ENCODE results near the gene RAB31.

RAB31 gene

DNA sequence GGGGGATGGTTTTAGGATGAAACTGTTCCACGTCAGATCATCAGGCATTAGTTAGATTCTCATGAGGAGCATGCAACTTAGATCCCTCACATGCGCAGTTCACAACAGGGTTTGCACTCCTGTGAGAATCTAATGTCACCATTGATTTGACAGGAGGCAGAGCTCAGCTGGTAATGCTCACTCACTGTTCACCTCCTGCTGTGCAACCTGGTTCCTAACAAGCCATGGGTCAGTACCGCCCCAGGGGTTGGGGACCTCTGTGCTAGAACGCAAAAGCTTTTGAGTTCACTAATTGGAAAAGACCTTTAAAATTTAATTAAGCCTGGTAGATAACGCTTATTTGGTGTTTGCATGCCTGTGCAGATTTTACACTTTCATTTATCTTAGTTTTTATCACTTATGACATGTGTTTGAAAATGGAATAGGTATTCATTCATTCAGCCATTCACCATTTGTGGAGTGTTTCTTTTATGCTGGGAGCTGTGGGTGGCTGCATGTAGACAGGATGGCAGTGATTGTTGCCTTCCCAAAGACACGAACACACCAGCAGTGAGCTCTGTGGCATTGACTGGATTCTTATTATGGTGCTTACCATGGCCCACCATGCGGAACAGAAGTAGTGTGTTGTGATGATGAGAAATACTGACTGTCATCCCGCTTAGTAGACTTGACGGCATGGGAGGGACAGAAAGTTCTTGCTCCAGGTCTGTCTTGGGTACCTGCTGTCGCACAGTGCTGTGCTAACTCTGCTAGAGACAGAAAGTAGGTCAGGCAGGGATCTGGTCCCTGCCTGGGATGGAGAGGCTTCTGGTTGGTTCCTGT, 6.4 kb downstream of the RAB31 start:
- no peak for DNase-seq

DNA sequence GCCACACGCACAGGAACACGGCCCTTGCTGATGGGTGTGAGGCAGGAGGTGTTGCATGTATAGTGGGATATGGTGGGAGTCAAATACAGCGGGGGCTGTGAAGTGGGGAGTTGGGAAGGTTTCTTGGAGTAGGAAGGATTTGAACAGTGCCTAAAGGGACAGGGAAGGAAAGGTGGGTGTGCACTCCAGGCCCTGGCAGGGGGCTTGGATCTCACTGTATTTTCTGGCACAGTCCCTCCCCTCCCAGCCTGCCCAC, 6.9 kb downstream of the RAB31 start:
- DNase-seq = no peak

DNA sequence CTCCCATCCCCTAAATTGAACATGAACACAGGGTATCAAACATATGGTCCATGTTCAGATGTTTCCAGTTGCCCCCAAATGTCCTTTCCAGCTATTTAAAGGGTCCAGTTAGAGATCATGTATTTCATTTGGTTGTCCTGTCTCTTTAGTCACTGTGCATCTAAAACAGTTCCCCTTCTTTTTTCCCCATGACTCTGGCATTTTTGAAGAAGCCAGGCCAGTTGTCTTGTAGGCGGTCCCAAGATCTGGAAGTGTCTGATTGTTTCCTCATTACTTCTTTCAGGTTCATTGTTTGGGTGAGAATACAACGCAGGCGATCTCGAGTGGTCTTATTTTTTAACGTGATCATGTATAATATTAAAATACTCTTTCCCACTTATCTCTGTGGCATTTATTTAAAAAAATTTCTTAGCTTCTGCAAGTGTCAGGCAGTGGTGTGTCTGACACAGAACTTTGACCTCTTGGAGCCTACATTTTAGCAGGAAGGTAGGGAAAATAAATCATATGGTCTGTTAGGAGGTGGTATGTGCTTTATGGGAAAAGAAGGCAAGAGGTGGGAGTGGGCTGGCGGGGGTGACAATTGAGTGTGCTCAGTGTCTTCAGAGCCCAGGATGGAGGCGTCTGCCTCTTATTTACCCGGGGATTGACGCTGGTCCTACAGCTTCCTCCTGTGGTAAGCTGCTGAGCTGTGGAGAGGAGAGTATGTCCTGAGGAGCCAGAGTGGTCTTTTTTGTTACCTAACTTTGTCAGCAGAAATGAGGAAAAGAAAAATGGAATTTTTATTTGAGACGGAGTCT, 8.1 kb downstream of the RAB31 start:
- DNase-seq = no peak

DNA sequence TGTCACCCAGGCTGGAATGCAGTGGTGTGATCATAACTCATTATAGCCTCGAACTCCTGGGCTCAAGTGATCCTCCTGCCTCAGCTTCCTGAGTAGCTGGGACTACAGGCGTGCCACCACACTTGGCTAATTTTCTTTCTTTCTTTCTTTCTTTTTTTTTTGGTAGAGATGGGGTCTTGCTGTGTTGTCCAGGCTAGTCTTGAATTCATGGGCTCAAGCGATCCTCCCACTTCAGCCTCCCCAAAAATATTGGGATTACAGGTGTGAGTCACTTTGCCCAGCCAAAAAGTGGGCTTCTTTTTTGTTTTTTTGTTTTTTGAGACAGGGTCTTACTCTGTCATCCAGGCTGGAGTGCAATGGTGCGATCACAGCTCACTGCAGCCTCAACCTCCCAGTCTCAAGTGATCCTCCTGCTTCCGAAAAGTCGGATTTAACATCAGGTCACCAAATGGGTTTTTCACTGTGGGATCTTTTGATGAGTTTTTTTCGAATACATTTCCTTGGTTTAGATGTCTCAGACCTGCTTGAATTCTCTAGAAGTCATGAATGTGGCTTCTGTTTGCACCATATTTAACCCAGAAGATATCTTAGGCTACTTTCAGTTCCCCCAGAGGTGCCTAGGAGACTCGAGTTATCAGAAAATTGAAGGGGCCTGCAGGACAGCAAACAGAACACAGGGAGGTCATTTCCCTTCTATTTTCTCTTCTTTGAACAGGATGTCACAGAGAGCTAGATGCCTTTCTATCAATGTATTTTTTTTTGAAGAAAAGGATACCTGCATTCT, 8.9 kb downstream of the RAB31 start:
- DNase-seq = no peak

DNA sequence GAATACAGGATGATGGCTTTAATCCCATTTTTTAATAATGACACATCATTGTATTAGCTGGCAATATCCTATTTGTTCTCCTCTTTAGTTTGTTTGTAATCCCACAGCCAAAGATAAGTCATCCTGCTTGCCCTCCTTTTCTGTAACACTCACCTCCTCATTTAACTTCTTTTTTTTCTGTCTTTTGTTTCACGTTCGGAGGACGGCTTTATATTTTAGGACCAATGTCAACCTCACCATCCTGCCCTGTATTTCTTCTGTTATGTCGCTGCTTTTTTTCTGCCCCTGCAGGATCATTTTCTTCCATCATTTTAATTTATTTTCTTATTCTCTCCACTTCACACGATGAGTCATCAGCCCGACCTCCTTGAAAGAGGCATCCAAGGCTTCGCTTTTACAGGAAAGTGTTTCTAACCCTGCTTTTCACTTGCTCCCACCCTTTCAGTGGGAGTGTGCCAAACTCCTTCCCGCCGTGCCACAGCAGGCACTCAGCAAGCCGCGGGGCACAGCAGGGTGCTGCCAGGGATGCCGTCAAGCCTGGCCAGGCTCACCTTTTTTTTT, 11.4 kb downstream of the RAB31 start:
- DNase-seq = no peak

DNA sequence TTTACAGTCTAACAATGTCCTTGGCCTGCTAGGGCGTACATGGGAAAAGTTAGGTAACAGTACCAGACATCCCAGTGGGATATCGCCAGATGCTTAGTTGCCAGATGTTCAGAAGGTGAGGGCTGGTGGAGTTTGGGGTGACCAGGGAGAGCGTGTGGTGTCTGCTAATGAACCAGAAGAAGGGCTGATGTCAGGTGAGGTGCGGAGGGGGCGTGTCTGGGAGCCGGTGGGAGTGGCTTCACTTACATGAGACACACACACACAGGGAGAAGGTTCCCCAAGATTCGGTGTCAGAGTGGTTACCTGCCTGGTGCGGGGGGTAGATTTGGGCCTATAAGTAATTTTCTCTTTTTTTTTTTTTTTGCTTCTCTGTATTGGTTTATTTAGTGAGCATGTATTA, 12.2 kb downstream of the RAB31 start:
- no peak for DNase-seq

DNA sequence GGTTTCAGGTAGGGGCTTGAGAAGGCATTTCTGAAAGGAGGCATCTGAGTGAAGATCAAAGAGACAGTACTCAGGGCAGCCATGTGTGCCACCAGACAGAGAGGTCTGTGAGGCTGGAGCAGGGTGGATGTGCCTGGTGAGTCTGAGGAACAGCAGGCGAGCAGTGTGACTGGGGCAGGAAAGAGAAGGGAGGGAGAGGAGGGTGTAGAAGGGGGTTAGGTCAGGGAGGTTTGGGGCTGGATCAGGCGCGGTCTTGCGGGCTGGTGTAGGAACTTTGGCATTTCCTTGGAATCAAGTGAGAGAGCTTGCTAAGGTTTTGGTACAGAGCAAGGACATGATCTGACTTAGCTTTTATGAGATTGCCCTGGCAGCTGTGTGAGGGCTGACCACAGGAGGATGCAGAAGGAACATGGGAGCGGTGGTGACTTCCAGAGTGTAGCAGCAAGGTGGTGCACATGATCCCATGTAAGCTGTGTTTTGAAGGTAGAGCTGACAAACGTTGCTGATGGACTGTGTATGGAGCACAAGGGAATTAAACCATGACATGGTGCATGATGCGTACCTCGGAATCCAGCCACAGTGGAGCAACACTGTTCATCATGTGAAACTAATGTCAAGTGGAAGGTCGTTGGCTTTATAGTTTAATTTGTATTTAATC, 13.9 kb downstream of the RAB31 start:
- no peak for DNase-seq

DNA sequence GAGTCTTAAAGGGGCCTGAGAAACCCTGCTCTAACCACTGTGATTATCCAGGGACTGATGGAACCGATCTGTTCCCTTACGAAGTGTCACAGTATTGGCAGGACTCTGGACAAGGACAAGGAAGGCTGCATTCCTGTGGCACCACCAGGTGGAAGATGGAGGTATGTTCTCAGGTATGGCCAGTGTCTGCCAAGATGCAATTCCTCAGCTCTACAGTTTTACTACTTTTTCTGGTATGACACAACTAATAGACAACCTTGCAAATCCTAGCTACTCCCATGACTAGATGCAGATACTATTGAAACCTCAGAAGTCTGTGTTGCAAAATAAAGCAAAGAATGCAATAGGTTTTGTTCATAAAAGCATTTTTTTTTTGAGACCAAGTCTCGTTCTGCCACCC, 14.6 kb downstream of the RAB31 start:
- no peak for DNase-seq

DNA sequence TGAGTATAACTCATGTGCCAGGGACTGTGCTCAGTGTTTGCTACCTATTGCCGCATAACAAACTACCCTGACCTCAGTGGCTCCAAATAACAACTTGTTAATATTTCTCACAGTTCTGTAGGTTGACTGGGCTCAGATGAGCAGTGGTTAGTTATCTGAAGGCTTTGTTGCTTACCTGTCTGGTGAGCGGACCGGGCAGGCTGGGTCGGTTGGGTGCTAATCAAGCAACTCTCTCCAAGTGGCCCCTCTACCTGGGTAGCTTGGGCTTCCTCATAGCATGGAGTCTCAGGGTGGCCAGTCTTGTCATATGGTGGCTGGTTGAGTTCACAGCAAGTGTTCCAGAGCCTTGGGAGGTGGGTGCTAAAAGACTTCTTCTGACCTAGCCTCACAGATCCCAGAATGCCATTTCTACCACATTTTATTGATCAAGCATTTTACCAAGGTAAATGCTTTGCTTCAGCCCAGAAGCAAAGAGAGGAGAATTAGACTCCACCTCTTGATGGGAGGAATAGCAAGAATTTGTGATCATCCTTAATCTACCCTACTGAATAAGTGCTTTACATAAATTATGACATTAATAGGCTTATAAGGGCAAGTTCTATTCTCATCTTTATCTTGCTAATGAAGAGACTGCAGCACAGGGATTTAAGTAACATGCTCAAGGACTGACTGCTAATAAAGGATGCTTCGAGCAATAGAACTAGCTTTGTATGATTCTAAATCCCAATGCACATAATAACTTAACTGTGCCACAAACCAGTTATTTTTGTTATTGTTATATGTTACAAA, 16.9 kb downstream of the RAB31 start:
- no peak for DNase-seq

DNA sequence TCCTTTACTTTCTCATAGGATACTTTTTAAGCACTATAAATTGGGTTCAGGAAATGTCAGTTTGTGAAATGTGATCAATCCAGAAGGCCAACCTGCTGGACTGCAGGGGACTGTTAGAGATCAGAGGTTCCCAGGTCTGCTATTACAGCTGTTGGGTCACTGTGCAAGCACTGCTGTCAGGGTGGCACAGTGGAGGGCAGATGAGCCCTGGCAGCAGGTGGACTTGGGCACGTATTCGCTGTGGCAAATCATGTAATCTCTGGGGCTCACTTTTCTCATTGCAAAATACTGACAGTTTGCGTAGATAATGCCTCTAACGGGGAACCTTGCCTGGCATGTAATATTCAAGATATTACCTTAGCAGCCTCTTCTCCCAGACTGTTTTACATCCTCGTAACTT, 18.1 kb downstream of the RAB31 start:
- DNase-seq = no peak

DNA sequence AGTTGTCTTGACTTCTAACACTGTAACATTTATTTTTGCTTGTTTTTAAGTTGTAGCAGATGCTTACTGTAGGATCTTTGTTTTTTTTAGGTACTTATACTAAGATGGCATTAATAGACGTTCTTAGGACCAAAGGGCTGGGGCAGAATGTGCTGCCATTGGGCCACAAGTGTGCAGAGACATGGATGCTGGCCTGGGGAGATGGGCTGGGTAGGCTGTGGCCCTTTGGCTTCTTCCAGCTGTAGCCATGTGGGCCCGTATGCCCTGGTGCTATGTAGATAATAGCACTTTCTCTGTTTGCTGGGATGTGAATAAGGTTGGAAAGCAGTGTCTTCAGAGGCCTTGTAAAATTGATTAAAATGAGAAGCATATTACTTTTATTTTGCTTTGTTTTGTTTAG, 18.8 kb downstream of the RAB31 start:
- DNase-seq = no peak

DNA sequence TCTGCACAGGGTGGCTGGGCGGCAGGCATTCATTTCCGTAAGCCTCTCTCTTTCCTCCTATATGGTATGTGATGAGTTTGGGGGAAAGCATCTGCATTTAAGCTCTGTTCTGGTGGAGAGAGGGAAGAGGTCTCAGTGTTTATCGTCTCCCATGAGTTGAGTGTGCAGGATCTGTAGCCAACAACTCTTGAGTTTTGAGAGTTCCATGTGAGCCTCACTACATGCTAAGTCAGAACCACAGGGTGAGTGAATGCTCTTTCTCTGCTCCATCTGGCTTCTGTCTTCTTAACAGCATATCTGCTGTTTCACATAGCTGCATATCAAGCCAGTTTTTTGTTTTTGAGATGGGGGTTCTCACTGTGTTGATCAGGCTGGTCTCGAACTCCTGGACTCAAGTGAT, 22.7 kb downstream of the RAB31 start:
- no peak for DNase-seq

DNA sequence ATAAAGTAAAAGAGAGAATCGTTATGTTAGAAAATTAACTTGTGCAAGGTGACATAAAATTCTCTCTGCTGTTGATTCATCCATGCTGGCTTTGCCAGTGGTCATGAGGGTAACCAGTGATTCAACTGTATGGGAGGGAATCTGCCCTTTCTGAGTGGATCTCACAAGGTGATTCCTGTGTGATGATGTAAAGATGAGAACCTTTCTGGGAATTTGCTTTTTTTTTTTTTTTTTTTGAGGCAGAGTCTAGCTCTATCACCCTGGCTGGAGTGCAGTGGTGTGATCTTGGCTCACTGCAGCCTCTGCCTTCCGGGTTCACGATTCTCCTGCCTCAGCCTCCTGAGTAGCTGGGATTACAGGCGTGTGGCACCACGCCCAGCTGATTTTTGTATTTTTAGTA, 23.3 kb downstream of the RAB31 start:
- no peak for DNase-seq

DNA sequence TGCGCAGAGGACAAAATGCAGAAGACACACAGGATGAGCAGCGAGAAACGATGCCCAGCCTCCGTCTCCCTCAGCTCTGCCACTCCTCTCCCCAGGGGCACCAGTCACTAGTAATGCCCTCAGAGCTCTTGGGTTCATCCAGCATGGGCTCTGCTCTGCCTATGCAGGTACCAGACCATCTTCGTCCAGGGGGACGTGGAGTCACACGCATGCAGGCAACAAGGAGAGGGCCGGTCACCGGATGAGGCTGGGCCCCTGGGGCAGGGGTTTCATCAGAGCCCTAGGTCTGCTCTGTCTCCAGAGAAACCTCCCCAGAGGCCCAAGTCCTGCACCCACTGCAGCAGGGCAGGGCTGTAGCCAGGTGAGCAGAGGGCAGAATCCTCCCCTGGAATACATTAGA, 23.9 kb downstream of the RAB31 start:
- no peak for DNase-seq

DNA sequence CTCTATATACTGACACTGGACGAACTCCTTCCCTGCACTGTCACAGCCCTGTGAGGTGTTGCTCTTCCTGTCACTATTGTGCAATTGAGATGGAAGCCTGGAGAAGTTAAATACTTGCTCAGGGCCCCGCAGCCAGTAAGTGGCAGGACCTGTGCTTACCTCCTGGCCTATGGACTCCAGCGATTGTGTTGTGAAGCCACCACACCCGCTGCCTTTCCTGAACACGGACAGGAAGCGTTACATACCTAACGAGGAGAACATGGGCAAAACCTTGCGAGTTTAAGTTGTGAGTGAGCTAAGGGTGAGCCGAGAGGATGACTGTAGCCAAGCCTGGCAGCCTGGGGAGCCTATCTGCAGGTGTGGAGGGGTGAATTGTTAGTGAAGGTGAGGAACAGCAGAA, 26.1 kb downstream of the RAB31 start:
- no peak for DNase-seq

DNA sequence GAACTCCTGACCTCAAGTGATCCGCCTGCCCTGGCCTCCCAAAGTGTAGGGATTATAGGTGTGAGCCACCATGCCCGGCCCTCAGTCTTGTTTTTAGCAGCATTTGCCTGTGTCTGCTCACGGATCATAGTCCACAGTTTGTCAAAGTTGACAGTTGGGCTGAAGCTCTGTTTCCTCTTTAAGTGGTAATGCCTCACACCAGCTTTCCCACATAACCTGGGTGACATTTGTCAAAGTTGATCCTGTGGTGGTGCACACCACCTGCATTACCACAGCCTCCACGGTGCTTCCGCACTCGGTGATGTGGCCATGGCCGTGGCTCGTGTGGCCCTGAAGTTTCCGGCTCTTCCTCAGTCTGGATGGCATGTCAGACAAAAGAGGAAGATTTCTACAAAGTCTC, 27.1 kb downstream of the RAB31 start:
- DNase-seq = no peak

DNA sequence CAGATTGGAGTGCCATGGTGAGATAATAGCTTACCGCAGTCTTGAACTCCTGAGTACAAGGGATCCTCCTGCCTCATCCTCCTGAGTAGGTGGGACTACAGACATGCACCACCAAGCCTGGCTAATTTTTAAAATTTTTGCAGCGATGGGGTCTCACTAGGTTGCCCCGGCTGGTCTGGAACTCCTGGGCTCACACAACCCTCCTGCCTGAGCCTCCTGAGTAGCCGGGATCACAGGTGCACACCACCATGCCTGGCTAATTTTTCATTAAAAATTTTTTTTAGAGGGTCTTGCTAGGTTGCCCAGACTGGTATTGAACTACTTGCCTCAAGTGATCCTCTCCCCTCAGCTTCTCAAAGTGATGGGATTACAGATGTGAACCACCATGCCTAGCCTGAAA, 27.8 kb downstream of the RAB31 start:
- DNase-seq = no peak

DNA sequence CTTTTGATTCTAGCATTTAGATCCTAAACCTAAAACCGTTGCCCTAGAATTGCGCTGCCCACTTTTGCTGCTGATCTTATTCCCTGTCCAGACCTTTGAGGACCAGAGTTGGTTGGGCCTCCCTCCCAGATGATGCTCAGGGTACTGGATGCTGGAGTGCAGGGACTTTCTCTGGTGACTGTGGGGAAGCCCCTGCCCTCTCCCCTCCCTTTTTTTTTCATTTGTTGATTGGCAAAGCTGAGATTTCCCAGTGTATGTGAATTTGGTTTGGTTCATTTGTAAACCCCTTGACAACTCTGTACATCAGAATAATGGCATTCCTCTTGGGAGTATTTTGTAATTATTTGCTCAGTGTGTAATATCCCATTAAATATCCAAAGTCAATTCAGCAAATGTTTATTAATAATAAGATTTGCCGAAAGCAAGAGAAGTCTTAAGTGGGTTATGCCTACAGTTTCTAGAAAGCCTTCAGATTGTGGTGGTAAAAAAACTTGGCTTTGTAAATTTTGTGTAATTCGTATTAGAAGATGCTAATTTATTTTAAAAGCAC, 28.3 kb downstream of the RAB31 start:
- no peak for DNase-seq

DNA sequence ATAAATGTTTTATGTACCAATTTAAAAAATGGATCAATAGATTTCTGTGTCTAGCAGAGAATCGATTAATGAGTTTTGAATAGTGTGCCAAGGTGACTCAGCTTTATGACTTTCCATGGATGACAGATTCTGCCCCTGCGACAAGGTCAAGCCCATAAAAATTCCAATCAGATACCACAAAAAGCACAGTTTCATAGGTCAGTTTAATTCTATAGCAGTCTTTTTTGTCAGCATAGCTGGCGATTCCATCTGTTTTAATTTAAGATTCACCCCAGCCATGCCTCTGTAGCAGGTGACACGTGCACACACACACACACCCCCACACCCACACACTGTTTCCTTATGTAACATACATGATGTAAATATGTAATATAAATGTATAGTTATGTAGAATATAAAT, 28.9 kb downstream of the RAB31 start:
- DNase-seq = no peak

DNA sequence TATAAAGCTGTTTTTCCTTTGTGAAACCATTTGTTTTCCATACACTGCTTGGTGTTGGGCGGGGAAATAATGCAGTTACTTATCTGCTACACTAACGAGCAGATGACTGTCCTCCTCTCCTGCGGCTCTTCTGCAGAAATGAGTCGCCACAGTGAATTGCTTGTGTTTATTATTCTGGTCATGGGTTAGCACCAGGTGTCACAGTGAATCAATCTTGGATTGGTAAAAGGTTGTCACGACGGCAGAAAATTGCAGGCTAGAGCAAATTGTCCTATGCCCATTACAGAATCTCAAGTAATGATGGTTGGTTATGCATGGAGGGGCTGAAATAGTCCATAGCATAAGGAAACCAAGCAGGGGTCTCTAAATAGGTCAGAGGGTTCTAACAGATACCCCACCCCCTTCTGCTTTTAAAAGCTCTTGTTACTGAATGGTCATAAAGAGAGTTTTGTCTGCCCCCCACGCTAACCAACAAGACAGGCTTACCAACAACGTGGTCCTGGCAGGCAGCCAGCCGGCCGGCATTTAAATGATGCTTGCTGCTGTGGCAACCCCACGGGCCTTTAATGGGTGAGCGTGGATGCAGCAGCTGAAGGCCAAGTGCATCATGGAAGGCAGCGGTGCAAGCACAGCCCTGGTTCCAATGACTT, 29.5 kb downstream of the RAB31 start:
- DNase-seq = peak; percentile 55

DNA sequence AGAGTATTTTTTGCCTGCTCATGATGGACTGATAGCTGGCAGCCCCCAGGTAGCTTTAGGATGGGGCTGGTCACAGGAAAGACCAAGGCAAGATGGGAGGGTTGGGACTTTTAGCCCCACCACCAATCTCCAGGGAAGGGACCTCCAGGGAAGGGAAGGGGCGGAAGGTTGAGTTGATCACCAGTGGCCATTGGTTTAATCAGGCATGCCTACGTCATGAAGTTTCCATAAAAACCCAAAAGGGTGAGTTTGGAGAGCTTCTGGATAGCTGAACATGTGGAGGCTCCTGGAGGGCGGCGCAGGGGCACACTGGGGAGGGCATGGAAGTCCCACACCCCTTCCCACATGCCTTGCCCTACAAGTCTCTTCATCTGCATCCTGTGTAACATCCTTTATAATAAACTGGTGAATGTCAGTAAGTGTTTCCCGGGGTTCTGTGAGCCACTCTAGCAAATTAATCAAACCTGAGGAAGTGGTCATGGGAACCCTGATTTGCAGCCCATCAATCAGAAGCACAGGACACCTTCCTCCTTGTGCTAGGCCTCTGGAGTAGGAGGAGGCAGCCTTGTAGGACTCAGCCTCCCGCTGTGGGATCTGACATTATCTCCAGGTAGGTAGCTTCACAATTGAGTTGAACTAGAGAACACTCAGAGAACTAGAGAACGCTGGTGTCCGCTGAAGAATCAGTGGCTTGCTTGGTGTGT, 30.3 kb downstream of the RAB31 start:
- DNase-seq = no peak

Measured in NCI-H1105 (cell line).